ENCODE results near the gene SPTBN1. TPM values are rescaled to one million over a fixed set of nuclear protein-coding genes. Genes with fewer than 3 reads are reported as not detected.
A peak's percentile ranks its signal among the peaks of the same experiment; 100 is the strongest.

Gene SPTBN1
- polyA plus RNA-seq, 2 of the 4 experiments (the other 2 are of a cell fraction) = 105 to 126 TPM

- FAIRE-seq = no peak
- no peak for DNase-seq (ENCODE audit: low read depth in 1 of 2, low spot score in 1 of 2)
- H3K4me2 ChIP-seq = no peak overlapping the region
- WGBS (ENCODE audit: missing lambda C conversion rate) = 70% methylated on average over 4 of the region's 4 CpGs
- ChIA-PET POLR2A (no interaction called here), CTCF (interaction anchor here (0.9 to 1.0 kb wide), 2 partner anchors 12 to 21 kb away, joined by 3 read pairs; no protein-coding TSS in a partner anchor)
- no peaks in the 10 kb centered on the region for H3K9me3 ChIP-seq
- no peak for ATAC-seq
- H3K4me1 ChIP-seq = peaks cover 64% of the 10 kb centered on the region
- no peak for TF ChIP-seq ZC3H11A (IDR thresholded peaks at IDR 0.05)
- no peak for TF ChIP-seq SMC3 (IDR thresholded peaks at IDR 0.05)
- TF ChIP-seq JUNB (IDR thresholded peaks at IDR 0.05) = no peak
- no peak for TF ChIP-seq REST (IDR thresholded peaks at IDR 0.05)
- TF ChIP-seq E2F6 (IDR thresholded peaks at IDR 0.05; ENCODE audit: borderline replicate concordance, low read depth) = no peak
- no peak for TF ChIP-seq MAZ (IDR thresholded peaks at IDR 0.05; ENCODE audit: borderline replicate concordance, low read depth, low read length)
- H3K4me3 ChIP-seq = no peak overlapping the region
- peak overlapping the region; percentile 59 to 84 for H3K27ac ChIP-seq
Measured at GRCh38 chr2:54541995-54542394, 85.9 kb downstream of the SPTBN1 start.

GRCh38 chr2:54543733-54544396, 87.7 kb downstream of the SPTBN1 start:
- FAIRE-seq (no peak), DNase-seq (ENCODE audit: low read depth in 1 of 2, low spot score in 1 of 2) (no peak), ATAC-seq (no peak)
- Histone ChIP-seq H3K4me1 (peaks cover 74% of the 10 kb centered on the region), H3K4me2 (no peak overlapping the region), H3K9me3 (no peaks in the 10 kb centered on the region), H3K27ac (peak overlapping the region; percentile 59 to 84), H3K4me3 (no peak overlapping the region)
- POLR2A ChIA-PET = no interaction called here
- no peak for TF ChIP-seq USF2 (IDR thresholded peaks at IDR 0.05)
- TF ChIP-seq RAD21 (conservative IDR thresholded peaks at IDR 0.05 in 1 of 2, IDR thresholded peaks at IDR 0.05 in 1 of 2) = no peak
- TF ChIP-seq SREBF2 (IDR thresholded peaks at IDR 0.05) = no peak
- TF ChIP-seq SMC3 (IDR thresholded peaks at IDR 0.05) = no peak
- WGBS (ENCODE audit: missing lambda C conversion rate) = 87% methylated on average over 3 of the region's 3 CpGs
- CTCF ChIA-PET = interaction anchor here (1.4 kb wide), 1 partner anchor 437 kb away, joined by 5 read pairs; no protein-coding TSS in a partner anchor

- DNase-seq (ENCODE audit: low read depth in 1 of 2, low spot score in 1 of 2) (peak; percentile 70 to 90), ATAC-seq (peak; percentile 96 to 98), FAIRE-seq (no peak)
- peaks cover 65% of the 10 kb centered on the region for H3K4me1 ChIP-seq
- POLR2A ChIA-PET = interaction anchor here (1.1 kb wide), 1 partner anchor 12 kb away, joined by 4 read pairs; no protein-coding TSS in a partner anchor
- no peaks in the 10 kb centered on the region for H3K9me3 ChIP-seq
- CTCF ChIA-PET = interaction anchor here (1.0 kb wide), 1 partner anchor 21 kb away, joined by 3 read pairs; no protein-coding TSS in a partner anchor
- peak overlapping the region; percentile 77 for H3K4me2 ChIP-seq
- WGBS (ENCODE audit: missing lambda C conversion rate) = 13% methylated on average over 3 of the region's 3 CpGs
- no peak overlapping the region for H3K4me3 ChIP-seq
- H3K27ac ChIP-seq = peak overlapping the region; percentile 84 to 95
- TF ChIP-seq ZFP36 (IDR thresholded peaks at IDR 0.05; ENCODE audit: borderline replicate concordance, partially characterized antibody) (no peak), PBX3 (IDR thresholded peaks at IDR 0.05) (no peak), BHLHE40 (IDR thresholded peaks at IDR 0.05; ENCODE audit: low read depth, low read length) (no peak), FOSL2 (IDR thresholded peaks at IDR 0.05) (peak; percentile 90), FOSL2 (CRISPR knock-in tag; IDR thresholded peaks at IDR 0.05) (peak; percentile 96), ATOH8 (CRISPR knock-in tag; IDR thresholded peaks at IDR 0.05; ENCODE audit: low read depth) (peak; percentile 59; the same call in 1 of the 2 replicates), HEYL (CRISPR knock-in tag; IDR thresholded peaks at IDR 0.05) (no peak), POLR2AphosphoS2 (conservative IDR thresholded peaks at IDR 0.05; ENCODE audit: low read length) (no peak), EP300 (IDR thresholded peaks at IDR 0.05) (peak; percentile 70 to 81; a peak in 2 of 5 replicates), FOXS1 (CRISPR knock-in tag; IDR thresholded peaks at IDR 0.05) (peak; percentile 13; the same call in 1 of the 2 replicates), CBX2 (IDR thresholded peaks at IDR 0.05; ENCODE audit: borderline replicate concordance, low read depth) (no peak), E2F6 (IDR thresholded peaks at IDR 0.05; ENCODE audit: borderline replicate concordance, low read depth) (no peak), SMC3 (IDR thresholded peaks at IDR 0.05) (peak; percentile 24; the same call in 1 of the 3 replicates), HOXA7 (CRISPR knock-in tag; IDR thresholded peaks at IDR 0.05) (peak; percentile 62; the same call in 1 of the 2 replicates), GATA3 (IDR thresholded peaks at IDR 0.05; ENCODE audit: borderline replicate concordance) (peak; percentile 64; the same call in 1 of the 2 replicates), JUN (IDR thresholded peaks at IDR 0.05) (peak; percentile 63 to 89; a peak in 3 of 5 replicates)
Measured at GRCh38 chr2:54545702-54546450, 89.7 kb downstream of the SPTBN1 start.
